NB4 (cell line): ENCODE results near the gene HSFX2.

Experiments
- CTCF ChIP-seq: IDR thresholded peaks from one replicate; pipeline ENCODE4 v1.5.1; 2012; ENCODE audit warnings: low read depth, low read length
- MYC ChIP-seq: IDR thresholded peaks from 2 replicates; pipeline ENCODE4 v1.6.1; 2011; ENCODE audit warnings: low read depth, low read length
- POLR2A ChIP-seq: IDR thresholded peaks from 2 replicates; pipeline ENCODE4 v1.6.1; 2011; ENCODE audit warnings: mild to moderate bottlenecking; ENCODE audit not compliant: insufficient read length; ENCODE audit errors: extremely low read depth
- TF ChIP-seq, protein P1 (sequence below): IDR thresholded peaks from 2 replicates; pipeline ENCODE4 v1.6.1; 2011; ENCODE audit warnings: low read depth, low read length

DNA sequence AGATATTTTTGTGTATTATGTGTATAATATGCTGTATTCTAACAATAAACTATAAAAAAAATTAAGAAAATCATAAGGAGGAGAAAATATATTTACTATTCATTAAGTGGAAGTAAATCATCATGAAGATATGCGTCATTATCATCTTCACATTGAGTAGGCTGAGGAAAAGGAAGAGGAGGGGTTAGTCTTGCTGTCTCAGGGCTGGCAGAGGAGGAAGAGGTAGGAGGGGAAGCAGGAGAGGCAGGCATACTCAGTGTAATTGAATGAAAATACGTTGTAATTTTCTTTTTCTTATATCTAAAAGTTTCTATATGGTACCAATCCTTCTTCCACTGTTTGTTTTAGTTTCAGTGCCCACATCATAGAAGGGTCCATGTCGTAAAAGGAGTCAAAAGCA, 46.3 kb upstream of the HSFX2 start:
- no peak for TF ChIP-seq CTCF
- TF ChIP-seq, protein P1, sequence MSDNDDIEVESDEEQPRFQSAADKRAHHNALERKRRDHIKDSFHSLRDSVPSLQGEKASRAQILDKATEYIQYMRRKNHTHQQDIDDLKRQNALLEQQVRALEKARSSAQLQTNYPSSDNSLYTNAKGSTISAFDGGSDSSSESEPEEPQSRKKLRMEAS: no peak
- TF ChIP-seq POLR2A: no peak
- no peak for TF ChIP-seq MYC
